Body of pancreas (tissue), 4 donors: ENCODE results near the gene MUCL1.

ENCODE experiments used
- POLR2A ChIP-seq, 3 donors: fragments of 450-650 bp; IDR thresholded peaks; one replicate each; pipeline ENCODE4 v1.6.1; 2016; ENCODE audit warnings: antibody characterized with exemption in 3 of 3, mild to moderate bottlenecking in 2 of 3
- TF ChIP-seq, protein P1 (sequence below), 7 experiments: fragments of 450-650 bp in 4 of 7; fragments of 200-600 bp in 3 of 7; sonication (generic) in 3 of 7; IDR thresholded peaks; one replicate each; pipeline ENCODE4 v1.5.1; 2016 to 2019; ENCODE audit warnings: antibody characterized with exemption in 7 of 7

DNA sequence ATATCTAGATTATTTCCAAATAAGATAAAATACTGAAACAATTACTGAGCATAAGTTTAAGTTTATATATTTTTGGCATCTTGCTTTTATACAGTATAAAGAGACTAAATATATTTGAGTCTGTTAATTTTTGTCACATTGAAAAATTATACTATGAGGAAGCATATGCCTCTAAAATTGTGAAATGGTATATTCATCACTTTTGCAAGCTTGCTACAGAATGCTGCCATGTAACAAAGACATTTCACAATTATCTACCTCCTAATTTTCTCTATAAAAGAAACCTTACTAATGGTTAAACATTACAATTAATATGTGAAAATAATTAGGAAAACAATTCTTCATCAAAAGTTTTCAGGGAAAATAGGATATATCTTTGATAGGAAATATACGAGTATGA is 22.7 kb upstream of the MUCL1 start:
- TF ChIP-seq, protein P1, sequence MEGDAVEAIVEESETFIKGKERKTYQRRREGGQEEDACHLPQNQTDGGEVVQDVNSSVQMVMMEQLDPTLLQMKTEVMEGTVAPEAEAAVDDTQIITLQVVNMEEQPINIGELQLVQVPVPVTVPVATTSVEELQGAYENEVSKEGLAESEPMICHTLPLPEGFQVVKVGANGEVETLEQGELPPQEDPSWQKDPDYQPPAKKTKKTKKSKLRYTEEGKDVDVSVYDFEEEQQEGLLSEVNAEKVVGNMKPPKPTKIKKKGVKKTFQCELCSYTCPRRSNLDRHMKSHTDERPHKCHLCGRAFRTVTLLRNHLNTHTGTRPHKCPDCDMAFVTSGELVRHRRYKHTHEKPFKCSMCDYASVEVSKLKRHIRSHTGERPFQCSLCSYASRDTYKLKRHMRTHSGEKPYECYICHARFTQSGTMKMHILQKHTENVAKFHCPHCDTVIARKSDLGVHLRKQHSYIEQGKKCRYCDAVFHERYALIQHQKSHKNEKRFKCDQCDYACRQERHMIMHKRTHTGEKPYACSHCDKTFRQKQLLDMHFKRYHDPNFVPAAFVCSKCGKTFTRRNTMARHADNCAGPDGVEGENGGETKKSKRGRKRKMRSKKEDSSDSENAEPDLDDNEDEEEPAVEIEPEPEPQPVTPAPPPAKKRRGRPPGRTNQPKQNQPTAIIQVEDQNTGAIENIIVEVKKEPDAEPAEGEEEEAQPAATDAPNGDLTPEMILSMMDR (IDR thresholded peaks at IDR 0.05) = no peak
- TF ChIP-seq POLR2A (IDR thresholded peaks at IDR 0.05) = no peak
